GM12865 (cell line): ENCODE data around the gene GALNT9.

ENCODE experiments used
- DNase-seq: peaks from one replicate; pipeline ENCODE4 v3.0.0; 2010; ENCODE audit warnings: low read depth
- H3K4me3 ChIP-seq: 2 replicates; pipeline ENCODE4 v1.5.1; 2011; ENCODE audit warnings: mild to moderate bottlenecking, low read depth, low read length, control low read depth
- TF ChIP-seq, protein P1 (sequence below): IDR thresholded peaks from 2 replicates; pipeline ENCODE4 v1.5.1; 2011; ENCODE audit warnings: low read length, control low read depth, low read depth, inconsistent platforms; ENCODE audit not compliant: insufficient read depth; ENCODE audit errors: missing control alignments

Gene GALNT9

GRCh38 chr12:132236129-132236929, 93.1 kb downstream of the GALNT9 start:
- no peak for DNase-seq
- TF ChIP-seq, protein P1, sequence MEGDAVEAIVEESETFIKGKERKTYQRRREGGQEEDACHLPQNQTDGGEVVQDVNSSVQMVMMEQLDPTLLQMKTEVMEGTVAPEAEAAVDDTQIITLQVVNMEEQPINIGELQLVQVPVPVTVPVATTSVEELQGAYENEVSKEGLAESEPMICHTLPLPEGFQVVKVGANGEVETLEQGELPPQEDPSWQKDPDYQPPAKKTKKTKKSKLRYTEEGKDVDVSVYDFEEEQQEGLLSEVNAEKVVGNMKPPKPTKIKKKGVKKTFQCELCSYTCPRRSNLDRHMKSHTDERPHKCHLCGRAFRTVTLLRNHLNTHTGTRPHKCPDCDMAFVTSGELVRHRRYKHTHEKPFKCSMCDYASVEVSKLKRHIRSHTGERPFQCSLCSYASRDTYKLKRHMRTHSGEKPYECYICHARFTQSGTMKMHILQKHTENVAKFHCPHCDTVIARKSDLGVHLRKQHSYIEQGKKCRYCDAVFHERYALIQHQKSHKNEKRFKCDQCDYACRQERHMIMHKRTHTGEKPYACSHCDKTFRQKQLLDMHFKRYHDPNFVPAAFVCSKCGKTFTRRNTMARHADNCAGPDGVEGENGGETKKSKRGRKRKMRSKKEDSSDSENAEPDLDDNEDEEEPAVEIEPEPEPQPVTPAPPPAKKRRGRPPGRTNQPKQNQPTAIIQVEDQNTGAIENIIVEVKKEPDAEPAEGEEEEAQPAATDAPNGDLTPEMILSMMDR: no peak
- H3K4me3 ChIP-seq: no peak overlapping the region

- TF ChIP-seq, protein P1: no peak
- DNase-seq: no peak
- H3K4me3 ChIP-seq: no peak overlapping the region
These were observed 94.1 kb downstream of the GALNT9 start for GRCh38 chr12:132235116-132235820.

- TF ChIP-seq, protein P1: no peak
- H3K4me3 ChIP-seq: no peak overlapping the region
- no peak for DNase-seq
These were observed 99.0 kb downstream of the GALNT9 start for GRCh38 chr12:132230381-132230780.

DNA sequence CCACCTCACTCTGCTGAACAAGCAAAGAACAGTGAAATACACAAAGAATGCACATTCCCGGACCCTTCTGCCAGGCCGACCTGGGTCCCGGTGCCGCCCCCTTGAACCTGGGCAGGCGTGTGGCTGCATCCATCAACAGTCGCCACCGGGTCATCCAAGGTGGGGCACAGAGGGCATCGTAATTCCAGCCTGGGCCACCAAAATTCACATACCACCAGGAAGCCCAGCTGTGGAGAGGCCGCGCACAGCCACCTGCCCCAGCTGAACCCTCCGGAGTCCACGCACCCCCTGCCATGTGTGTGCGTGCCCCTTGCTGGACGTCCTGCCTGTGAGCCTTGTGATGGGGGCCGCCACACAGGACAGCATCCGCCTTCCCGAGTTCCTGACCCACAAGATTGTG, 99.5 kb downstream of the GALNT9 start:
- DNase-seq: no peak
- no peak overlapping the region for H3K4me3 ChIP-seq
- TF ChIP-seq, protein P1: no peak

GRCh38 chr12:132229193-132229760, 100.1 kb downstream of the GALNT9 start:
- H3K4me3 ChIP-seq: no peak overlapping the region
- TF ChIP-seq, protein P1: no peak
- no peak for DNase-seq

DNA sequence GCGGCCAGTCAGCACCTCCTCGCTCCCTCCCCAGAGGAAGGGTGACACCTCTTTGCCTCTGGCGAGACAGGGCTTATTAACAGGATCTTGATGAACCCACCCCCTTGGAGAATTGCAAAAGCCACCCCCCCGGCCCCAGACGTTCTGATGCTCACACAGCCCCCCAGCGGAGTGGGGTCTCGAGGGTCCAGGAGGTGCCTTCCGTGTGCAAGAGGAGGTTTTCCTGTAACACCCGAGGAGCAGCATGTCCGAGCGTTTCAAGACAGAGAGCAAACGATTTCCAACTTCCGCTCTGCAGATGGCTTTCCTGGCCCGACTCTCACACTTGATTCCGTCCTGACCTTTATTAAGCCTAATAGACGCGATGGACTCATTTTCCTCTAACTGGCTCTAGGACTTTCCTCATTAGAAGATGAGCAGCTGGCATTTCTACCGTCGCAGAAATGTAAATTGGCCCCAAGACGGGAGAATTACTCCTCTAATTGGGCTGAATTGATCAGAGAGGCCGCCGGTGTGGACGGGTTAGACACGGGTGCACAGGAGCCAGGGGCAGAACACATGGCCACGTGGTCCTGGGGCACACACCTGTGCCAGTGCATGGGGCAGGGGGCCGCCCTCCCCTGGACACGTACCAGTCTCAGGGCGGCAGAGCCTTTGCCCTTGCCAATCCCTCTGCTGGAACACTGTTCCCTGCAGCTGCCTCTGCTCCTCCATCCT, 100.8 kb downstream of the GALNT9 start:
- TF ChIP-seq, protein P1: no peak
- no peak for DNase-seq

More for the DNA sequence above, 100.8 kb downstream of the GALNT9 start:
- H3K4me3 ChIP-seq: no peak overlapping the region
